NCI-H748 (cell line): ENCODE data around the gene GLUL.
A peak's percentile ranks its signal among the peaks of the same experiment; 100 is the strongest.

Experiments used
- DNase-seq: peaks from one replicate; lab custom pipeline; 2025; ENCODE audit not compliant: unreplicated experiment; lab: John Stamatoyannopoulos, UW

Gene GLUL

GRCh38 chr1:182391362-182392049 is at the start of gene GLUL:
Gene GLUL, minus strand, starts transcription at chr1:182391790. Its CDS starts 3,053 bp downstream, at chr1:182388737.
- peak; percentile 94 for DNase-seq

- no peak for DNase-seq
These were observed 46.7 kb upstream of the GLUL start for GRCh38 chr1:182438326-182438725.

GRCh38 chr1:182433580-182433979 is 42.0 kb upstream of the GLUL start:
- DNase-seq, result no peak

- DNase-seq, result no peak
These were observed 39.7 kb upstream of the GLUL start for GRCh38 chr1:182431278-182431677.

GRCh38 chr1:182430263-182431068 is 38.9 kb upstream of the GLUL start:
- peak; percentile 3 for DNase-seq

- no peak for DNase-seq
These were observed 36.5 kb upstream of the GLUL start for GRCh38 chr1:182428043-182428442.

- DNase-seq, result peak; percentile 10
These were observed 35.1 kb upstream of the GLUL start for GRCh38 chr1:182426442-182427430.

- DNase-seq, result no peak
These were observed 24.2 kb upstream of the GLUL start for GRCh38 chr1:182415789-182416188.

GRCh38 chr1:182413969-182414368 is 22.4 kb upstream of the GLUL start:
- no peak for DNase-seq

GRCh38 chr1:182413486-182413885 is 21.9 kb upstream of the GLUL start:
- DNase-seq, result no peak

GRCh38 chr1:182410620-182411273 is 19.2 kb upstream of the GLUL start:
- no peak for DNase-seq

- DNase-seq, result no peak
These were observed 18.5 kb upstream of the GLUL start for GRCh38 chr1:182410138-182410537.

- DNase-seq, result no peak
These were observed 17.0 kb upstream of the GLUL start for GRCh38 chr1:182408435-182409075.

- DNase-seq, result no peak
These were observed 16.1 kb upstream of the GLUL start for GRCh38 chr1:182407724-182408123.

- no peak for DNase-seq
These were observed 14.4 kb upstream of the GLUL start for GRCh38 chr1:182406012-182406411.

GRCh38 chr1:182405578-182405977 is 14.0 kb upstream of the GLUL start:
- DNase-seq, result no peak

- no peak for DNase-seq
These were observed 13.2 kb upstream of the GLUL start for GRCh38 chr1:182404781-182405180.

GRCh38 chr1:182400567-182400966 is 9.0 kb upstream of the GLUL start, which contains the start of gene TEDDM1:
Gene TEDDM1, minus strand, starts transcription at chr1:182400667. Its CDS starts 182 bp downstream, at chr1:182400485.
- no peak for DNase-seq

GRCh38 chr1:182397653-182398393 is 6.2 kb upstream of the GLUL start:
- no peak for DNase-seq
